Activated B cell treated with CpG ODN at 0.5 μM for 24 hours (primary cell): ENCODE results near the gene TSHZ2. TPM values are rescaled to one million over a fixed set of nuclear protein-coding genes. Genes with fewer than 3 reads are reported as not detected.

Source experiments
- ATAC-seq: fragments of 200-7000 bp; cut with Tn5 transposase; one replicate; pipeline ENCODE4 v1.10.0; 2021; ENCODE audit warnings: low read depth, mild to moderate bottlenecking, moderate library complexity
- CTCF ChIA-PET: fragments of 350-600 bp; sonication (Branson Sonifier 250); formaldehyde crosslinking; loops from one replicate; lab custom pipeline; 2021; ENCODE audit warnings: antibody characterized with exemption; lab: Charles Lee
- POLR2A ChIA-PET: fragments of 350-600 bp; sonication (Branson Sonifier 250); formaldehyde crosslinking; loops from one replicate; lab custom pipeline; 2021; ENCODE audit warnings: antibody characterized with exemption; lab: Charles Lee
- DNase-seq: peaks from one replicate; pipeline ENCODE4 v3.0.0; 2022
- H3K27ac Mint-ChIP-seq: one replicate; pipeline ENCODE4 v1.8.0; 2020; ENCODE audit warnings: mixed read lengths
- H3K27me3 Mint-ChIP-seq: one replicate; pipeline ENCODE4 v1.8.0; 2021; ENCODE audit warnings: mixed read lengths
- H3K36me3 Mint-ChIP-seq: one replicate; pipeline ENCODE4 v1.8.0; 2021; ENCODE audit warnings: low read depth, mixed read lengths
- H3K4me1 Mint-ChIP-seq: one replicate; pipeline ENCODE4 v1.8.0; 2021; ENCODE audit warnings: mixed read lengths
- H3K4me3 Mint-ChIP-seq: one replicate; pipeline ENCODE4 v1.8.0; 2020; ENCODE audit warnings: mild to moderate bottlenecking, mixed read lengths
- H3K9me3 Mint-ChIP-seq: one replicate; pipeline ENCODE4 v1.8.0; 2020; ENCODE audit warnings: mixed read lengths
- intact Hi-C: fragments of 100-400 bp; cut with micrococcal nuclease; formaldehyde crosslinking; loops from one replicate; pipeline ENCODE4 v1.15.1; 2024
- total RNA-seq: library from RNA; stranded (reverse); gene quantifications from 2 replicates; pipeline ENCODE4 v1.2.3, GENCODE V29; 2022
- TF ChIP-seq, protein P1 (sequence below): fragments of 200-600 bp; IDR thresholded peaks from one replicate; pipeline ENCODE4 v1.8.0; 2022; ENCODE audit warnings: antibody characterized with exemption, mild to moderate bottlenecking

Gene TSHZ2
- total RNA-seq, 1 donor from 2014 or later: 1.7 TPM

DNA sequence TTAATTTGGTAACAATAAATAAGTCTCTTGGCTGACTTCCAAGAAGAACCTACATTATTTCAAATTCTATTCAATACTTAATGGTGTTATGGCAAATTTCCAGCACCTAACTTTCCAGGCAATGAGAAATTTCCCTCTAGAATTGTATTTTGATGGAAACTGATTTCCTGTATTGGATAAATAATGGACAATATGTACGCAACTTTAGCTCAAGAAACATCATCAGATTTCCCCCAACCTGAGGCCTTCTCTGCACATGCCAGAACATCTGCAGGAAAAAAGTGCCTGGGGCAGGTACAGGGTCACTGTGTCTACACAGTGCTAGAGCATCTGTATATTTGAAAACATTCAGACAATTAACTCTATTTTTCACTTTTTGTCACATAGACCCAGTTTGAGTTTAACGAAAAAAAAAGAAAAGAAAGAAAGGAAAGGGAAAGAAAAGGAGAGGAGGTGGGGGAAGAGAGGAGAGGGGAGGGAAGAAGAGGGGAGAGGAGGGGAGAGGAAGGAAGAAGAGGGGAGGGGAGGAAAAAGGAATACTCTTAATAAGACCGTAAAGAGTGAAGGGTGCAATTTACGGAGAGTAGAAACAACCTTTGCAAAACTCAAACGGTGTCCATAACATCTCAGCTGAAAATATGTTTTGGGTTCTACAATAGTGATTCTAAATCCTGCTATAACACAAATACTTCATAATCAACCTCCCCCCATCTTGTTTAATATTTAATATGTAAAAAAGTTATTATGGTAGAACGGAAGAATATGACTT, 130.0 kb downstream of the TSHZ2 start:
- H3K36me3 Mint-ChIP-seq: no peaks in the 10 kb centered on the region
- DNase-seq (no peak), ATAC-seq (no peak)
- ChIA-PET POLR2A (no interaction called here), CTCF (no interaction called here)
- peaks cover 2% of the 10 kb centered on the region for H3K27me3 Mint-ChIP-seq
- TF ChIP-seq, protein P1, sequence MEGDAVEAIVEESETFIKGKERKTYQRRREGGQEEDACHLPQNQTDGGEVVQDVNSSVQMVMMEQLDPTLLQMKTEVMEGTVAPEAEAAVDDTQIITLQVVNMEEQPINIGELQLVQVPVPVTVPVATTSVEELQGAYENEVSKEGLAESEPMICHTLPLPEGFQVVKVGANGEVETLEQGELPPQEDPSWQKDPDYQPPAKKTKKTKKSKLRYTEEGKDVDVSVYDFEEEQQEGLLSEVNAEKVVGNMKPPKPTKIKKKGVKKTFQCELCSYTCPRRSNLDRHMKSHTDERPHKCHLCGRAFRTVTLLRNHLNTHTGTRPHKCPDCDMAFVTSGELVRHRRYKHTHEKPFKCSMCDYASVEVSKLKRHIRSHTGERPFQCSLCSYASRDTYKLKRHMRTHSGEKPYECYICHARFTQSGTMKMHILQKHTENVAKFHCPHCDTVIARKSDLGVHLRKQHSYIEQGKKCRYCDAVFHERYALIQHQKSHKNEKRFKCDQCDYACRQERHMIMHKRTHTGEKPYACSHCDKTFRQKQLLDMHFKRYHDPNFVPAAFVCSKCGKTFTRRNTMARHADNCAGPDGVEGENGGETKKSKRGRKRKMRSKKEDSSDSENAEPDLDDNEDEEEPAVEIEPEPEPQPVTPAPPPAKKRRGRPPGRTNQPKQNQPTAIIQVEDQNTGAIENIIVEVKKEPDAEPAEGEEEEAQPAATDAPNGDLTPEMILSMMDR: no peak
- peaks cover 20% of the 10 kb centered on the region for H3K4me1 Mint-ChIP-seq
- H3K27ac Mint-ChIP-seq: no peak overlapping the region
- no peak overlapping the region for H3K4me3 Mint-ChIP-seq
- peaks cover 3% of the 10 kb centered on the region for H3K9me3 Mint-ChIP-seq
- intact Hi-C loops: no loop called here

DNA sequence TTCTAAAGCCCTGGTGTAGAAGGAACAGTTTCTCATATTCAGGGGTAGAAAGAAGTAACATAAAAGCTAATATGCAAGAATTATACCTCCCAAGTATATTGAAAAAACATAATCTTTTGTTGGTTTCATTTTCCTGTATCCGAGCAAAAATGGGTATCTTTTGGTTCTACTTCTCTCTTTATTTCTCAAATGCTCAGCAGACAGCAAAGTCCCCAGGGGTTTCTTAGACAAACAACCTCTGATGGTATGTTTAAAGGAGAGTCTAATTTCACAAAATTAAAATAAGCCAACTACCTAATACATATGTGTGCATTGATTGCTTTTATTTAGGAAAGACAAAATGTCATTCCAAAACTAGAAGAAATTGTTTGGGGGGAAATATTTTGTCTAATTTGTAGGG, 131.0 kb downstream of the TSHZ2 start:
- DNase-seq (no peak), ATAC-seq (no peak)
- Mint-ChIP-seq H3K27ac (peak overlapping the region; percentile 11), H3K36me3 (no peaks in the 10 kb centered on the region), H3K4me3 (no peak overlapping the region), H3K4me1 (peaks cover 20% of the 10 kb centered on the region), H3K9me3 (peaks cover 3% of the 10 kb centered on the region), H3K27me3 (peaks cover 2% of the 10 kb centered on the region)
- POLR2A ChIA-PET: no interaction called here
- CTCF ChIA-PET: no interaction called here
- TF ChIP-seq, protein P1: no peak
- intact Hi-C loops: no loop called here

DNA sequence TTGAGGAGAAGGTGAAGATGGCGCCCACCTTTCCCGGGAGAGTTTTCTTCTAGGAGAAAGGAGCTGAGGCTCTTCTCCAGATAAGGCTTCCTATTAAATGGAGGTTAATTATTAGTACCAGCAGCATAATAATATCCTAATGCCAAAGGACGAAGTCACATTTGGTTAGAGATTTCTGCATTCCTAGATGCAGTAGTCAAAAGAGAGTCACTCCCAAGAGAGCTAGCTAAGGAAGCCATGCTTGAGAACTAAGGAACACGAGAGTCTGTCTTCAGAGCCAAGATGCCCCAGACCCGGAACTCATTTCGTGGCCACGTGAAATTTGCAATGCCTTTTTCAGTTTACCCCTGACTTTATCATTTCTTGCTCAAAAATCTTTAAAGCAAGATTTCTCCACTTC, 132.7 kb downstream of the TSHZ2 start:
- ATAC-seq (no peak), DNase-seq (no peak)
- ChIA-PET CTCF (no interaction called here), POLR2A (no interaction called here)
- H3K27ac Mint-ChIP-seq: no peak overlapping the region
- H3K36me3 Mint-ChIP-seq: no peaks in the 10 kb centered on the region
- intact Hi-C loops: loop anchor here (1.0 kb wide), 1 partner anchor 31 kb away; no protein-coding TSS in a partner anchor
- no peaks in the 10 kb centered on the region for H3K9me3 Mint-ChIP-seq
- no peak overlapping the region for H3K4me3 Mint-ChIP-seq
- peaks cover 20% of the 10 kb centered on the region for H3K4me1 Mint-ChIP-seq
- TF ChIP-seq, protein P1: no peak
- H3K27me3 Mint-ChIP-seq: peaks cover 2% of the 10 kb centered on the region

DNA sequence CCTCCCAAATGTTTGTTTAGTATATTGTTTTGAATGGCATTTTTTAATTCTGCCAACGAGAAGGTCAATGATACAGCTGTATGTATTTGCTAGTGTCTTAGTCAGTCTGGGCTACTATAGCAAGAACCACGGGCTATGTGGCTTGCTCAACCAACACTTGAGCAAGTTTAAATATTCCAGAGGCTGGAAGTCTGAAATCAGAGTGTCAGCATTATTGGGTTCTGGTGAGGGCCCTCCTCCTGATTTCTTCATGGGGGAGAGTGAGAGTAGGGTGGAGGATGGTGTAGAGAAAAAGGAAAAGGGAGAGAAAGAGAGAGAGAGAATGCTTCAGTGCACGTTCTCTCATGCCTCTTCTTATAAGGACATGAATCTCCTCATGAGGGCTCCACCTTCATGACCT, 144.6 kb downstream of the TSHZ2 start:
- intact Hi-C loops: no loop called here
- Mint-ChIP-seq H3K4me3 (no peak overlapping the region), H3K27ac (no peak overlapping the region), H3K36me3 (no peaks in the 10 kb centered on the region), H3K4me1 (peaks cover 3% of the 10 kb centered on the region), H3K27me3 (peaks cover 7% of the 10 kb centered on the region), H3K9me3 (no peaks in the 10 kb centered on the region)
- TF ChIP-seq, protein P1: no peak
- POLR2A ChIA-PET: no interaction called here
- DNase-seq: no peak
- no peak for ATAC-seq
- CTCF ChIA-PET: no interaction called here

DNA sequence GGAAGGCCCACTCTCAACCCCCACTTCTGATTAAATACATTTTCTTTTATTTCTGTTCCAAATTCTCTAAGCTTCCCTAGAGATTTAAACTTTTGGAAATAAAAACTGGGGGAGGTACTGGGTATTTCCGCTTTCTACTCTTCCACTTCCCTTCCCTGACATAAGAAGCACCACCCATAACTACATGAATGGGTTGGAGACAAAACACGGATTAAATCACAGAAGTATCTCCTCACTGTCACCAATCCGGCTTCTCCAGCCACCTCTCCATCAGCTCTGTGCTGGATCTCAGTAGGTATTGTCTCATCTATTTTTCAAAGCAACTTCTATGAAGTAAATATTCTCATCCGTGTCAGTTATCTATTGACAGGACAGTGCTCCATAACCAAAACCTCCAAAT, 150.7 kb downstream of the TSHZ2 start:
- DNase-seq (no peak), ATAC-seq (no peak)
- peaks cover 7% of the 10 kb centered on the region for H3K27me3 Mint-ChIP-seq
- intact Hi-C loops: no loop called here
- TF ChIP-seq, protein P1: no peak
- POLR2A ChIA-PET: no interaction called here
- no peak overlapping the region for H3K4me3 Mint-ChIP-seq
- CTCF ChIA-PET: no interaction called here
- H3K9me3 Mint-ChIP-seq: no peaks in the 10 kb centered on the region
- no peak overlapping the region for H3K27ac Mint-ChIP-seq
- no peaks in the 10 kb centered on the region for H3K36me3 Mint-ChIP-seq
- H3K4me1 Mint-ChIP-seq: peaks cover 3% of the 10 kb centered on the region
